Measurements from ENCODE around the gene HOXA5.

HOXA5 gene

DNA sequence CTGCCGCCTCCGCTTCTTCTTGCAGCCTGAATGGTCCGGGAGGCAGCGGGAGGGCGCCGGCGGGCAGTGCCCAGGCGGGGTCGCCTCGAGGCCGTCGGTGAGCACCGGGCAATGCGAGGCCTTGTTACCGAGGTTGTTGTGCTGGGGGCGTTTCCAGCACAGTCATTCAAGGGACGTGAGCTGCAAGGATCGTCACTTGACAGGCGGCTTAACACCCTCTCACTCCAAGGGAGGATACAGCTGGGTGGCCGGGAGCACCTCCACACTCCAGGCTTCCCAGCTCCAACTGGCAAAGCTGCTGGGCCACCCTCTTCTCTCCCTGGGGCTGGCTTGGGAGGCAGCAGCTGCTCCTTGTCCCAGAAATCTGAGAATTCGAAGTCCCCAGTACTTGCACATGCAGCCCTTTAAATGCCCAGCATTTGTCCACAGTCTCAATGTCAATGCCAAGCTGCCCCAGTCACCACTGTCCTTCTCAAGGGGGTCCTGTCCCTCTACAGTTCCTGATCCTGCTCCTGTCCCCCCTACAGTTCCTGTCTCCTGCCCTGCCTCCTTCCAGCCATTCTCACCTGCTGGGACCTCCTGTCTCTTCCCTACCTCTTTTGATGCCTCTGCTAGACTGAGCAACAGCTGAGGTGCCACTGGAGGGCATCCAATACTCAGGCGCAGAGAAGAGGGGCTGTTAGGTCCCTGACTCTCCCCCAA, 46.0 kb upstream of the HOXA5 start:
- TF ChIP-seq ZFP3 (CRISPR knock-in tag; IDR thresholded peaks at IDR 0.05): no peak
- TF ChIP-seq, protein P1, sequence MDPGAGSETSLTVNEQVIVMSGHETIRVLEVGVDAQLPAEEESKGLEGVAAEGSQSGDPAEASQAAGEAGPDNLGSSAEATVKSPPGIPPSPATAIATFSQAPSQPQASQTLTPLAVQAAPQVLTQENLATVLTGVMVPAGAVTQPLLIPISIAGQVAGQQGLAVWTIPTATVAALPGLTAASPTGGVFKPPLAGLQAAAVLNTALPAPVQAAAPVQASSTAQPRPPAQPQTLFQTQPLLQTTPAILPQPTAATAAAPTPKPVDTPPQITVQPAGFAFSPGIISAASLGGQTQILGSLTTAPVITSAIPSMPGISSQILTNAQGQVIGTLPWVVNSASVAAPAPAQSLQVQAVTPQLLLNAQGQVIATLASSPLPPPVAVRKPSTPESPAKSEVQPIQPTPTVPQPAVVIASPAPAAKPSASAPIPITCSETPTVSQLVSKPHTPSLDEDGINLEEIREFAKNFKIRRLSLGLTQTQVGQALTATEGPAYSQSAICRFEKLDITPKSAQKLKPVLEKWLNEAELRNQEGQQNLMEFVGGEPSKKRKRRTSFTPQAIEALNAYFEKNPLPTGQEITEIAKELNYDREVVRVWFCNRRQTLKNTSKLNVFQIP (CRISPR knock-in tag; IDR thresholded peaks at IDR 0.05; ENCODE audit: borderline replicate concordance, low read depth): no peak
- TF ChIP-seq SNAI2 (CRISPR knock-in tag; IDR thresholded peaks at IDR 0.05): no peak
- ATAC-seq: peak; percentile 5; the same call in 1 of the 3 replicates

DNA sequence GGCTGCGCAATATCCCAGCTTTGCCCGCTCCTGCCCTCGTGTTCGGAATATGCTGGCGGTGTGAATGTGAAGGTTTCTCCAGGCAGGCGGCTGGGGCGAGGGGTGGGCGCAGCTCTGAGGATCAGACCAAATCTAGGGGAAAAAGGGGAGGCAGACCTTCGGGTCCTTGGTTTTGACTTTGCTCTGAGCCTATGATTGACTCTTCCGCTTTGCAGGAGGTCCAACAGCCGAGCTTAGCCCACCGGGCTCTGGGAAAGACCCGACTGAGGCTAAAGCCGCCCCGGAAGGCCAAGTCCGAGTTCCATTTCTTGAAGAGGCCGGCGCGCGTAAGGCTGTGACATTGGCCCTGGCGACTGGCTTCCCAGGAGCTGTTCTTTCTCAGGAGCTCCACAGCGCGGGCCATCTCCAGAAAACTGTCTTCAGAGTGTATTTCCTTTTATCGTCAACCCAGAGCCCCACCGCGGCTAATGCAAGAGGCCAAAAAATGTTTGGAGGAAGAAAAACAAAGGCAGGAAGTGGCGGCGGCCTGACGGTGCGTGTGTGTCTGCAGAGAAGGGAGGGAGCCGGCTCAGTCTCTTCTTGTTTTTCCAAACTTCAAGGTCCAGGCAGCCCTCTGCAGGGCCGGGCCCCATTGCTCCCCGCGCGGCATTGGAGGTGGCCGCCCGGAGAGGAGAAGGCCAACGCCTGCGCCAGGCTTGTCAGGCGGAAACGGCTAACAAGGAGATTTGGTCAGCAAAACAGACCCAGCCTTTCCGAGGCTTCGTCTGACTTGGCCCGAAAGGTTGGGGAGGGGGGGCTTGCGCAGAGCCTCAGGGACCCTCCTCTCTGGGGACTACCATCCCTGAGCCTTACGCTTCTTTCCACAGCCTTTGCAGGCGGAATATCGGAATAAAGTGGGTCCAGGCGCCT, 45.2 kb upstream of the HOXA5 start:
- TF ChIP-seq, protein P1 (CRISPR knock-in tag; IDR thresholded peaks at IDR 0.05; ENCODE audit: borderline replicate concordance, low read depth): no peak
- no peak for TF ChIP-seq ZFP30 (CRISPR knock-in tag; IDR thresholded peaks at IDR 0.05)
- no peak for TF ChIP-seq ZNF70 (CRISPR knock-in tag; IDR thresholded peaks at IDR 0.05)
- no peak for TF ChIP-seq ZNF8 (CRISPR knock-in tag; IDR thresholded peaks at IDR 0.05)
- TF ChIP-seq TOX (CRISPR knock-in tag; IDR thresholded peaks at IDR 0.05; ENCODE audit: borderline replicate concordance): no peak
- TF ChIP-seq CSRNP3 (CRISPR knock-in tag; IDR thresholded peaks at IDR 0.05): no peak
- TF ChIP-seq GLIS3 (CRISPR knock-in tag; IDR thresholded peaks at IDR 0.05): no peak
- no peak for TF ChIP-seq PPARA (CRISPR knock-in tag; IDR thresholded peaks at IDR 0.05; ENCODE audit: borderline replicate concordance)
- no peak for TF ChIP-seq ESRRG (CRISPR knock-in tag; IDR thresholded peaks at IDR 0.05)
- no peak for TF ChIP-seq SNAI2 (CRISPR knock-in tag; IDR thresholded peaks at IDR 0.05)
- TF ChIP-seq ZNF565 (CRISPR knock-in tag; conservative IDR thresholded peaks at IDR 0.05; ENCODE audit: low read depth): no peak
- TF ChIP-seq CSDC2 (CRISPR knock-in tag; IDR thresholded peaks at IDR 0.05): no peak
- TF ChIP-seq BACH2 (CRISPR knock-in tag; IDR thresholded peaks at IDR 0.05; ENCODE audit: borderline replicate concordance): no peak
- no peak for TF ChIP-seq ISL1 (CRISPR knock-in tag; IDR thresholded peaks at IDR 0.05)
- no peak for TF ChIP-seq ZFP3 (CRISPR knock-in tag; IDR thresholded peaks at IDR 0.05)
- no peak for TF ChIP-seq TCF4 (CRISPR knock-in tag; IDR thresholded peaks at IDR 0.05; ENCODE audit: borderline replicate concordance)
- no peak for TF ChIP-seq RARB (CRISPR knock-in tag; IDR thresholded peaks at IDR 0.05)
- TF ChIP-seq ARNTL (CRISPR knock-in tag; IDR thresholded peaks at IDR 0.05; ENCODE audit: borderline replicate concordance, low read depth): no peak
- TF ChIP-seq ZC3H10 (CRISPR knock-in tag; IDR thresholded peaks at IDR 0.05): no peak
- TF ChIP-seq OSR1 (CRISPR knock-in tag; IDR thresholded peaks at IDR 0.05): no peak
- ATAC-seq: peak; percentile 2; the same call in 1 of the 3 replicates

GRCh38 chr7:27187475-27188385, 44.2 kb upstream of the HOXA5 start:
- TF ChIP-seq, protein P2, sequence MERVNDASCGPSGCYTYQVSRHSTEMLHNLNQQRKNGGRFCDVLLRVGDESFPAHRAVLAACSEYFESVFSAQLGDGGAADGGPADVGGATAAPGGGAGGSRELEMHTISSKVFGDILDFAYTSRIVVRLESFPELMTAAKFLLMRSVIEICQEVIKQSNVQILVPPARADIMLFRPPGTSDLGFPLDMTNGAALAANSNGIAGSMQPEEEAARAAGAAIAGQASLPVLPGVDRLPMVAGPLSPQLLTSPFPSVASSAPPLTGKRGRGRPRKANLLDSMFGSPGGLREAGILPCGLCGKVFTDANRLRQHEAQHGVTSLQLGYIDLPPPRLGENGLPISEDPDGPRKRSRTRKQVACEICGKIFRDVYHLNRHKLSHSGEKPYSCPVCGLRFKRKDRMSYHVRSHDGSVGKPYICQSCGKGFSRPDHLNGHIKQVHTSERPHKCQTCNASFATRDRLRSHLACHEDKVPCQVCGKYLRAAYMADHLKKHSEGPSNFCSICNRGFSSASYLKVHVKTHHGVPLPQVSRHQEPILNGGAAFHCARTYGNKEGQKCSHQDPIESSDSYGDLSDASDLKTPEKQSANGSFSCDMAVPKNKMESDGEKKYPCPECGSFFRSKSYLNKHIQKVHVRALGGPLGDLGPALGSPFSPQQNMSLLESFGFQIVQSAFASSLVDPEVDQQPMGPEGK (CRISPR knock-in tag; IDR thresholded peaks at IDR 0.05; ENCODE audit: borderline replicate concordance): no peak
- ATAC-seq: no peak
